Cardiac muscle cell (in vitro differentiated cells and primary cell): ENCODE results near the gene FNDC11. TPM values are rescaled to one million over a fixed set of nuclear protein-coding genes. Genes with fewer than 3 reads are reported as not detected.
A peak's percentile ranks its signal among the peaks of the same experiment; 100 is the strongest.
"Not testable (repeated sequence)": the region's sequence is repeated elsewhere in the genome, so short reads cannot be mapped to it uniquely, and the experiment has no call there.

Source experiments
- DNase-seq, 2 donors: peaks; one replicate each; pipeline versions ENCODE4 v3.0.0 to v3.0.0-alpha.2; 2010 to 2017; ENCODE audit warnings: low read depth in 1 of 2, low spot score in 1 of 2
- H3K27ac ChIP-seq: fragments of 200-600 bp; sonication (generic); 2 replicates; pipeline ENCODE4 v1.5.1; 2016
- H3K27me3 ChIP-seq: fragments of 200-600 bp; sonication (generic); 2 replicates; pipeline ENCODE4 v1.6.0; 2016; ENCODE audit warnings: control low read depth
- H3K36me3 ChIP-seq: fragments of 200-600 bp; sonication (generic); 2 replicates; pipeline ENCODE4 v1.5.1; 2016; ENCODE audit warnings: control low read depth
- H3K4me1 ChIP-seq: fragments of 200-600 bp; sonication (generic); 2 replicates; pipeline ENCODE4 v1.8.1; 2017; ENCODE audit warnings: low read depth, mild to moderate bottlenecking, mixed run types
- H3K4me3 ChIP-seq: fragments of 200-600 bp; sonication (generic); 2 replicates; pipeline ENCODE4 v1.5.1; 2016; ENCODE audit warnings: mild to moderate bottlenecking
- H3K9me3 ChIP-seq: fragments of 200-600 bp; sonication (generic); 2 replicates; pipeline ENCODE4 v1.5.1; 2017; ENCODE audit warnings: low read depth, mild to moderate bottlenecking, control low read depth
- CTCF ChIP-seq: IDR thresholded peaks from 2 replicates; pipeline ENCODE4 v1.5.1; 2012; ENCODE audit warnings: low read depth, mild to moderate bottlenecking, low read length
- polyA plus RNA-seq: library from polyadenylated mRNA; unstranded; fragments of >200 nt; fragmentation: Nextera tagmentation; extraction: Ambion mirVana; gene quantifications from 2 replicates; pipeline ENCODE4 v1.2.1, GENCODE V29; 2016
- total RNA-seq: library from RNA; depleted of rRNA; stranded (reverse); fragments of >200 nt; gene quantifications from 2 replicates; pipeline ENCODE4 v1.2.3, GENCODE V29; 2016

Gene FNDC11
- total and polyA plus RNA-seq, 2 experiments from 2014 or later: 0.09 to 3.4 TPM

GRCh38 chr20:63567386-63568169 is 13.6 kb downstream of the FNDC11 start:
- Histone ChIP-seq H3K4me3 (no peak overlapping the region), H3K9me3 (no peaks in the 10 kb centered on the region), H3K27ac (no peak overlapping the region), H3K36me3 (no peaks in the 10 kb centered on the region), H3K27me3 (no peaks in the 10 kb centered on the region), H3K4me1 (no peaks in the 10 kb centered on the region)
- TF ChIP-seq CTCF: no peak
- DNase-seq: peak in 1 of 2 donors; percentile 17

GRCh38 chr20:63568170-63568981 is 14.4 kb downstream of the FNDC11 start:
- Histone ChIP-seq H3K27ac (no peak overlapping the region), H3K9me3 (no peaks in the 10 kb centered on the region), H3K36me3 (no peaks in the 10 kb centered on the region), H3K4me3 (no peak overlapping the region), H3K4me1 (no peaks in the 10 kb centered on the region), H3K27me3 (no peaks in the 10 kb centered on the region)
- TF ChIP-seq CTCF: no peak
- no peak for DNase-seq

GRCh38 chr20:63568986-63569949 is 15.3 kb downstream of the FNDC11 start:
- Histone ChIP-seq H3K4me3 (no peak overlapping the region), H3K4me1 (no peaks in the 10 kb centered on the region), H3K27me3 (no peaks in the 10 kb centered on the region), H3K9me3 (no peaks in the 10 kb centered on the region), H3K36me3 (no peaks in the 10 kb centered on the region), H3K27ac (no peak overlapping the region)
- no peak for DNase-seq
- TF ChIP-seq CTCF: no peak

GRCh38 chr20:63570281-63571086 is 16.5 kb downstream of the FNDC11 start:
- Histone ChIP-seq H3K27ac (no peak overlapping the region), H3K4me3 (no peak overlapping the region), H3K9me3 (no peaks in the 10 kb centered on the region), H3K4me1 (no peaks in the 10 kb centered on the region), H3K36me3 (no peaks in the 10 kb centered on the region), H3K27me3 (no peaks in the 10 kb centered on the region)
- no peak for DNase-seq
- TF ChIP-seq CTCF: no peak

GRCh38 chr20:63571087-63571478 is 17.1 kb downstream of the FNDC11 start:
- H3K4me1 ChIP-seq, H3K27ac ChIP-seq, DNase-seq, H3K4me3 ChIP-seq, H3K36me3 ChIP-seq, H3K9me3 ChIP-seq, H3K27me3 ChIP-seq: not testable (repeated sequence)
